ENCODE measurements around the gene SDK1.
A peak's percentile ranks its signal among the peaks of the same experiment; 100 is the strongest.

The SDK1 gene

DNA sequence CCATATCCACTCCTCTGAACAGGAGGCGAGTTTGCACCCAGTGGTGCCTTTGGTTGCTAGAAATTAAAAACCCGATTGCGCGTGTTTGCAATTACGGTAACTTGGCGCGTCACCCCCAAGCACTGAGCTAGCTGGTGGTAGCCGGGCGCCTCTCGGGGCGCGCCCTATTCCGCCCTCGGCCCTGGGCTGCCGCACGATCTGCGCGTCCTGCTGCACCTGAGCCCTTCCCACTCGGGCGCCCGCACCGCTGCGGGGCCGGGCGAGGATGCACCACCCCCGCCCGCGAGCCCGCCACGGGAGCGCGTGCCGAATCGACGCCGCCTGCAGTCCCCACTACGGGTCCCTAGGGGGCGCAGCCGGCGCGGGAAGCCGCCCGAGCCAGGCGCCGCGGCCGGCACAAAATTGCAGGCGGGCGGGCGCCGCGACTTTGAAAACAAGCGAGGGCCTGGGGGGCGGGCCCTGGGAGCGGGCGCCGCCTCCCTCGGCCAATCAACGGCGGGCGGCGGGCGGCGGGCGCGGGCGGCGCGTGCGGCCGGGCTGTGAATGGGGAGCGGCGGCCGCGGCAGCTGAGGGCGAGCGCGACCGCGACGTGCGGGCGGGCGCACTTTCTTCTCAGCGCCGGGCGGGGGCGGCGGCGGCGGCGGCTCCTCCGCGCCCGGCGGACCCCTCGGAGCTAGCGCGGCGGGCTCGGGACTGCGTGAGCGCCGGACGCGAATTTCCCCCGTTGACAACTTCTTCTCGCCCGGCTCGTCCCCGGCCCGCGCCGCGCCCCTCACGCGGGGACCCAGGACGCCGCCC is at the start of gene SDK1:
TSS of gene SDK1 (plus strand) at position 602 of the 798 bp plus-strand sequence. CDS start 335 bp downstream, outside the sequence.
- intact Hi-C loops (cut with micrococcal nuclease), result loop anchor here (10.0 kb wide), 1 partner anchor 436 kb away; no protein-coding TSS in a partner anchor
- Mint-ChIP-seq H3K27me3 (peaks cover 52% of the 10 kb centered on the region), H3K27ac (no peak within 1 kb of the TSS), H3K4me3 (peak within 1 kb of the TSS; percentile 66), H3K4me1 (ENCODE audit: low read depth) (peaks cover 7% of the 10 kb centered on the region), H3K9me3 (peaks cover 10% of the 10 kb centered on the region), H3K36me3 (ENCODE audit: low read depth) (no peaks in the 10 kb centered on the region)

- intact Hi-C loops (cut with micrococcal nuclease), result no loop called here
Observed at GRCh38 chr7:3254718-3255117, 46.3 kb upstream of the SDK1 start.

DNA sequence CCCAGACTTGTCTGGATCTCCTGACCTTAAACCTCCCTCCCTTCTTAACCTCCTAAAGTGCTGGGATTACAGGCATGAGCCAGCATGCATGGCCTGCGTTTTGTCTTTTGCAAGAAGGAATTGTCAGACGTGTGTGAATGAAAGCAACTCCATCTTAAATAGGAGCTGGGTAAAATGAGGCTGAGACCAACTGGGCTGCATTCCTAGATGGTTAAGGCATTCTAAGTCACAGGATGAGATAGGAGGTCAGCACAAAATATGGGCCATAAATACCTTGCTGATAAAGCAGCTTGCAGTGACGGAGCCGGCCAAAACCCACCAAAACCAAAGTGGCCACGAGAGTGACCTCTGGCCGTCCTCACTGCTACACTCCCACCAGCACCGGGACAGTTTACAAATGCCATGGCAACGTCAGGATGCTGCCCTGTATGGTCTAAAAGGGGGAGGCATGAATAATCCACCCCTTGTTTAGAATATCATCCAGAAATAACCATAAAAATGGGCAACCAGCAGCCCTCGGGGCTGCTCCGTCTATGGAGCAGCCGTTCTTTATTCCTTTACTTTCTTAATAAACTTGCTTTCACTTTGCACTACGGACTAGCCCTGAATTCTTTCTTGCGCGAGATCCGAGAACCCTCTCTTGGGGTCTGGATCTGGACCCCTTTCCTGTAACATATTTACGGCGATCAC is 41.2 kb upstream of the SDK1 start:
- Mint-ChIP-seq H3K36me3 (ENCODE audit: low read depth) (no peaks in the 10 kb centered on the region), H3K9me3 (no peaks in the 10 kb centered on the region), H3K4me1 (ENCODE audit: low read depth) (no peaks in the 10 kb centered on the region), H3K27ac (no peak overlapping the region), H3K4me3 (no peak overlapping the region), H3K27me3 (peaks cover 10% of the 10 kb centered on the region)
- intact Hi-C loops (cut with micrococcal nuclease), result no loop called here

More at GRCh38 chr7:3254718-3255117, 46.3 kb upstream of the SDK1 start:
- H3K9me3 Mint-ChIP-seq, result no peaks in the 10 kb centered on the region
- peaks cover 4% of the 10 kb centered on the region for H3K27me3 Mint-ChIP-seq
- H3K4me1 Mint-ChIP-seq (ENCODE audit: low read depth), result no peaks in the 10 kb centered on the region
- H3K4me3 Mint-ChIP-seq, result no peak overlapping the region
- H3K36me3 Mint-ChIP-seq (ENCODE audit: low read depth), result no peaks in the 10 kb centered on the region
- H3K27ac Mint-ChIP-seq, result no peak overlapping the region

DNA sequence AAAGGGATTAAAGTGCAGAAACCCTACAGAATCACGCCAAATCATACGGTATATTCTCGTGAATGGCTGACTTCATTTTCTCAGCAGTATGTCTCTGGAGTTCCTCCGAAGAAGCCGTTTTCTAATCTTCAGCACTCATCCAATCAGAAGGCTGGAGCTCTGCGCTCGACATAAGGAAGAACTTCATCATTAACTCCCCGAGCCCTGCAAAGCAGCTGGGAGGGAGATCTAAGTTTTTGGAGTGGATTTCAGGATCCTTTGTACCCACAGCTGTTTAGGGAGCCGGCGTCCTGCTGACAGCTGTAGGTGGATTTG is 40.7 kb upstream of the SDK1 start:
- Mint-ChIP-seq H3K36me3 (ENCODE audit: low read depth) (no peaks in the 10 kb centered on the region), H3K9me3 (no peaks in the 10 kb centered on the region), H3K4me1 (ENCODE audit: low read depth) (no peaks in the 10 kb centered on the region), H3K4me3 (peak overlapping the region; percentile 2), H3K27ac (no peak overlapping the region), H3K27me3 (peaks cover 12% of the 10 kb centered on the region)
- intact Hi-C loops (cut with micrococcal nuclease), result no loop called here

GRCh38 chr7:3264693-3265339 is 36.2 kb upstream of the SDK1 start:
- Mint-ChIP-seq H3K36me3 (ENCODE audit: low read depth) (no peaks in the 10 kb centered on the region), H3K27me3 (peaks cover 9% of the 10 kb centered on the region), H3K9me3 (no peaks in the 10 kb centered on the region), H3K4me3 (no peak overlapping the region), H3K4me1 (ENCODE audit: low read depth) (no peaks in the 10 kb centered on the region), H3K27ac (no peak overlapping the region)
- intact Hi-C loops (cut with micrococcal nuclease), result no loop called here

DNA sequence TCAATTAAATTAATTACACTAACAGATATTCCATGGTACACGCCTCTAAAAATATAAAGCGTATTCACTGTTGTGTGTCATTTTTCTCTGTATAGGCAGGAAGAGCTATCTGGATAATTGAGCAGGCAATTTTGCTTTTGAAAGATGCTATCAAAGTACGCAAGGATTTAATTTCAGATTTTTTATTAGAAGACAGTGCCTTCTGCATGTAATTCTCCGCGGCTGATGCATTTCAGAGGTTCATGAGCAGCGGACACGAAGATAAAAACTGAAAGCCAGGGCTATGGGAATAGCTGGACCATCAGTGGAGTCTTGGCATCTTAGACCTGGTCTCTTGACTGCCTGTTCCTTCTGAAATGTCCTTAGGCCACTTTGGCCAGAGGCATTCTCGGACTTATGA is 35.7 kb upstream of the SDK1 start:
- H3K9me3 Mint-ChIP-seq, result no peaks in the 10 kb centered on the region
- intact Hi-C loops (cut with micrococcal nuclease), result no loop called here
- no peaks in the 10 kb centered on the region for H3K4me1 Mint-ChIP-seq (ENCODE audit: low read depth)
- H3K27me3 Mint-ChIP-seq, result peaks cover 6% of the 10 kb centered on the region
- H3K27ac Mint-ChIP-seq, result no peak overlapping the region
- H3K36me3 Mint-ChIP-seq (ENCODE audit: low read depth), result no peaks in the 10 kb centered on the region
- no peak overlapping the region for H3K4me3 Mint-ChIP-seq

GRCh38 chr7:3266240-3266639 is 34.8 kb upstream of the SDK1 start:
- Mint-ChIP-seq H3K27me3 (peaks cover 6% of the 10 kb centered on the region), H3K36me3 (ENCODE audit: low read depth) (no peaks in the 10 kb centered on the region), H3K27ac (no peak overlapping the region), H3K4me3 (no peak overlapping the region), H3K4me1 (ENCODE audit: low read depth) (no peaks in the 10 kb centered on the region), H3K9me3 (no peaks in the 10 kb centered on the region)
- intact Hi-C loops (cut with micrococcal nuclease), result no loop called here

GRCh38 chr7:3267966-3268690 is 32.9 kb upstream of the SDK1 start:
- H3K36me3 Mint-ChIP-seq (ENCODE audit: low read depth), result no peaks in the 10 kb centered on the region
- H3K4me1 Mint-ChIP-seq (ENCODE audit: low read depth), result no peaks in the 10 kb centered on the region
- H3K27me3 Mint-ChIP-seq, result peaks cover 6% of the 10 kb centered on the region

DNA sequence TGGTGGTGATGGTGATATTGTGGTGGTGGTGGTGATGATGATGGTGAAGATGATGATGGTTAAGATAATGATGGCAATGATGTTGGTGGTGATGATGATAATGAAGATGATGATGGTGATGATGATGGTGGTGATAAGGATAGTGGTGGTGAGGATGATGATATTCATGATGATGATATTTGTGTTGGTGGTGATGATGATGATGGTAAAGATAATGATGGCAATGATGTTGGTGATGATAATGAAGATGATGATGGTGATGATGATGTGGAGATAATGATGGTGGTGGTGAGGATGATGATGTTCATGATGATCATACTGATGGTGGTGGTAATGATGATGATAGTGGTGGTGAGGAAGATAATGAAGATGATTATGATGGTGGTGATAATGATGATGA is 30.7 kb upstream of the SDK1 start:
- Mint-ChIP-seq H3K27me3 (no peaks in the 10 kb centered on the region), H3K36me3 (ENCODE audit: low read depth) (no peaks in the 10 kb centered on the region), H3K9me3 (no peaks in the 10 kb centered on the region), H3K4me3 (no peak overlapping the region), H3K27ac (no peak overlapping the region), H3K4me1 (ENCODE audit: low read depth) (no peaks in the 10 kb centered on the region)
- intact Hi-C loops (cut with micrococcal nuclease), result no loop called here

More at GRCh38 chr7:3267966-3268690, 32.9 kb upstream of the SDK1 start:
- Mint-ChIP-seq H3K9me3 (no peaks in the 10 kb centered on the region), H3K4me3 (no peak overlapping the region), H3K27ac (no peak overlapping the region)
- intact Hi-C loops (cut with micrococcal nuclease), result no loop called here

DNA sequence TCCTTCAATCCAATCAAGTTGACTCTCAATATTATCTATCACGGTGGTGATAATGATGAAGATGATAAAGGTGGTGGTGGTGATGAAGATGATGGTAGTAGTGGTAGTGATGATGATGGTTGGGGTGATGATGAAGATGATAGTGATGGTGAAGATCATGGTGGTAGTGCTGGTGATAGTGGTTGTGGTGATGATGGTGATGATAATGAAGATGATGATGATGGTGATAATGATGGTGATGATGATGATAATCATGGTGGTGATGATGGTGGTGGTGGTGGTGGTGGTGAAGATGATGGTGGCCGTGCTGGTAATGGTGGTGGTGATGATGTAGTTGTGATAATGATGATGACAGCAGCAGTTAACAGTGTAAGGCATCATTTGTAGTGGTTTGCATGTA is 29.8 kb upstream of the SDK1 start:
- intact Hi-C loops (cut with micrococcal nuclease), result no loop called here
- Mint-ChIP-seq H3K27me3 (no peaks in the 10 kb centered on the region), H3K36me3 (ENCODE audit: low read depth) (no peaks in the 10 kb centered on the region), H3K4me1 (ENCODE audit: low read depth) (no peaks in the 10 kb centered on the region), H3K4me3 (no peak overlapping the region), H3K27ac (no peak overlapping the region), H3K9me3 (no peaks in the 10 kb centered on the region)

DNA sequence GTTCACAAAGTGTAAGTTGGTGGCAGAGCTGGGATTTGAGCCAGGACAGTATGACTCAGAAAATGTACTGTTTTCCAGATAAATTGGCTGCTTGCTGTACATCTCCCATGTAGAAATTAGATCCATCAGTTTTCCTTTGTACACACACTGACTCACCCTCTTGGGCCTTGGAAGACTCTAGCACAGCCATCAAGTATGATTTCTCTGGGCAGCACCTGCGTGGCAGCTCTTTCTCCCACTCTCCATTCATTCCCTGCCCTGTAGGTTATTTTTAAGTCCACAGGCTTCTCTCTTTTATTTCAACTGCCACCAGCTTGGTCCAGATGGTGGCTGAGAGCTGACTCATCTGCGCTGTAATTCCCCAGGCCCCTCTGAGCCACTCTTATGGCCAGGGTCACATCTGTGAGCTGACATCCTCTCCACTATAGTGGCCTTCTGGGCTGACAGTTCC is 28.3 kb upstream of the SDK1 start:
- Mint-ChIP-seq H3K27ac (no peak overlapping the region), H3K4me3 (no peak overlapping the region), H3K9me3 (peaks cover 6% of the 10 kb centered on the region), H3K4me1 (ENCODE audit: low read depth) (no peaks in the 10 kb centered on the region), H3K27me3 (no peaks in the 10 kb centered on the region), H3K36me3 (ENCODE audit: low read depth) (no peaks in the 10 kb centered on the region)
- intact Hi-C loops (cut with micrococcal nuclease), result no loop called here

GRCh38 chr7:3274131-3274530 is 26.9 kb upstream of the SDK1 start:
- intact Hi-C loops (cut with micrococcal nuclease), result no loop called here
- Mint-ChIP-seq H3K4me3 (no peak overlapping the region), H3K27ac (no peak overlapping the region), H3K9me3 (peaks cover 8% of the 10 kb centered on the region), H3K36me3 (ENCODE audit: low read depth) (no peaks in the 10 kb centered on the region), H3K27me3 (peaks cover 3% of the 10 kb centered on the region), H3K4me1 (ENCODE audit: low read depth) (no peaks in the 10 kb centered on the region)

- no peaks in the 10 kb centered on the region for H3K4me1 Mint-ChIP-seq (ENCODE audit: low read depth)
- H3K9me3 Mint-ChIP-seq, result peaks cover 8% of the 10 kb centered on the region
- no peak overlapping the region for H3K4me3 Mint-ChIP-seq
- no peak overlapping the region for H3K27ac Mint-ChIP-seq
- H3K27me3 Mint-ChIP-seq, result peaks cover 6% of the 10 kb centered on the region
- H3K36me3 Mint-ChIP-seq (ENCODE audit: low read depth), result no peaks in the 10 kb centered on the region
- intact Hi-C loops (cut with micrococcal nuclease), result no loop called here
Observed at GRCh38 chr7:3277604-3278572, 23.2 kb upstream of the SDK1 start.
